B cell (primary cell): ENCODE results near the gene ANKRD29. TPM values are rescaled to one million over a fixed set of nuclear protein-coding genes. Genes with fewer than 3 reads are reported as not detected.

ENCODE experiments used
- ATAC-seq: fragments of 200-7000 bp; cut with Tn5 transposase; one replicate; pipeline ENCODE4 v1.10.0; 2021; ENCODE audit warnings: low read depth, mild to moderate bottlenecking, moderate number of reproducible peaks, moderate library complexity
- CTCF ChIA-PET: fragments of 350-600 bp; sonication (Branson Sonifier 250); formaldehyde crosslinking; loops from one replicate; lab custom pipeline; 2021; ENCODE audit warnings: antibody characterized with exemption, inconsistent platforms; lab: Charles Lee
- POLR2A ChIA-PET: fragments of 350-600 bp; sonication (Branson Sonifier 250); formaldehyde crosslinking; loops from one replicate; lab custom pipeline; 2021; ENCODE audit warnings: antibody characterized with exemption; lab: Charles Lee
- DNase-seq: peaks from one replicate; pipeline ENCODE4 v3.0.0; 2013
- H2AFZ ChIP-seq: 2 replicates; pipeline ENCODE4 v1.6.1; 2012; ENCODE audit warnings: mild to moderate bottlenecking, low read depth, low read length; ENCODE audit not compliant: insufficient read depth, poor library complexity, severe bottlenecking
- H3K27ac ChIP-seq, 2 donors: 1 replicate in 1 of 2; 2 replicates in 1 of 2; pipeline ENCODE4 v1.5.1; 2012 to 2013; ENCODE audit warnings: low read length in 2 of 2, mild to moderate bottlenecking in 2 of 2, moderate library complexity in 1 of 2
- H3K27me3 ChIP-seq, 4 experiments: fragments of 200-600 bp in 1 of 4; sonication (generic) in 1 of 4; replicated peaks in 1 of 4; 1 replicate in 2 of 4; 2 replicates in 2 of 4; pipeline versions ENCODE4 v1.6.1 to v1.7.0; 2013 to 2016; ENCODE audit warnings: low read length in 3 of 4, mild to moderate bottlenecking in 2 of 4, mixed read lengths in 1 of 4, moderate library complexity in 1 of 4; ENCODE audit not compliant: insufficient read depth in 4 of 4, control insufficient read depth in 3 of 4; ENCODE audit errors: control extremely low read depth in 1 of 4
- H3K36me3 ChIP-seq, 2 experiments: replicated peaks in 1 of 2; 1 replicate in 1 of 2; 2 replicates in 1 of 2; pipeline versions ENCODE4 v1.6.1 to v1.7.1; 2013; ENCODE audit warnings: low read length in 1 of 2; ENCODE audit not compliant: insufficient read depth in 2 of 2, control insufficient read depth in 1 of 2; ENCODE audit errors: control extremely low read depth in 1 of 2, extremely low read depth in 1 of 2
- H3K4me1 ChIP-seq, 2 donors: fragments of 200-600 bp in 1 of 2; sonication (generic) in 1 of 2; 1 replicate in 1 of 2; 2 replicates in 1 of 2; pipeline versions ENCODE4 v1.5.1 to v1.6.1; 2013 to 2017; ENCODE audit warnings: low read length in 2 of 2; ENCODE audit not compliant: control insufficient read depth in 2 of 2, insufficient read depth in 2 of 2
- H3K4me2 ChIP-seq: replicated peaks from 2 replicates; pipeline ENCODE3; 2012; ENCODE audit warnings: mild to moderate bottlenecking, low read depth, low read length; ENCODE audit not compliant: poor library complexity, severe bottlenecking
- H3K4me3 ChIP-seq, 5 experiments: fragments of 200-600 bp in 1 of 5; sonication (generic) in 1 of 5; 1 replicate in 3 of 5; 2 replicates in 2 of 5; pipeline versions ENCODE4 v1.5.1 to v1.7.0; 2011 to 2016; ENCODE audit warnings: low read length in 4 of 5, mild to moderate bottlenecking in 4 of 5, low read depth in 2 of 5, control low read depth in 1 of 5, moderate library complexity in 1 of 5; ENCODE audit not compliant: insufficient read depth in 1 of 5; ENCODE audit errors: control extremely low read depth in 1 of 5, extremely low read depth in 1 of 5
- H3K79me2 ChIP-seq: fragments of 200-600 bp; sonication (generic); one replicate; pipeline ENCODE4 v1.6.0; 2016; ENCODE audit warnings: low read length; ENCODE audit not compliant: control insufficient read depth, insufficient read depth
- H3K9ac ChIP-seq: fragments of 200-600 bp; sonication (generic); 2 replicates; pipeline ENCODE4 v1.6.1; 2017; ENCODE audit warnings: mild to moderate bottlenecking, low read length, moderate library complexity
- H3K9me3 ChIP-seq, 3 donors: one replicate each; pipeline versions ENCODE4 v1.6.1 to v1.7.1; 2013; ENCODE audit warnings: low read length in 2 of 3; ENCODE audit not compliant: control insufficient read depth in 2 of 3, insufficient read depth in 1 of 3; ENCODE audit errors: control extremely low read depth in 1 of 3
- H4K20me1 ChIP-seq: 2 replicates; pipeline ENCODE4 v1.6.0; 2012; ENCODE audit warnings: mild to moderate bottlenecking, low read length; ENCODE audit not compliant: insufficient read depth, control insufficient read depth, poor library complexity, severe bottlenecking
- H3K27ac Mint-ChIP-seq: one replicate; pipeline ENCODE4 v1.8.0; 2021; ENCODE audit warnings: mixed read lengths
- H3K27me3 Mint-ChIP-seq: one replicate; pipeline ENCODE4 v1.8.0; 2021; ENCODE audit warnings: mixed read lengths
- H3K4me1 Mint-ChIP-seq: one replicate; pipeline ENCODE4 v1.8.0; 2021; ENCODE audit warnings: mixed read lengths
- H3K4me3 Mint-ChIP-seq: one replicate; pipeline ENCODE4 v1.8.0; 2021; ENCODE audit warnings: mixed read lengths
- H3K9me3 Mint-ChIP-seq: one replicate; pipeline ENCODE4 v1.8.0; 2022; ENCODE audit warnings: mixed read lengths; ENCODE audit not compliant: insufficient read depth
- CTCF ChIP-seq: fragments of 200-600 bp; IDR thresholded peaks from one replicate; pipeline ENCODE4 v1.8.0; 2022; ENCODE audit warnings: antibody characterized with exemption, mild to moderate bottlenecking
- EZH2 ChIP-seq: IDR thresholded peaks from 2 replicates; pipeline ENCODE4 v1.6.1; 2012; ENCODE audit warnings: borderline replicate concordance, low read depth, mild to moderate bottlenecking, moderate library complexity, low read length; ENCODE audit not compliant: insufficient read depth, poor library complexity, severe bottlenecking
- WGBS: methylation state at CpG from one replicate; pipeline ENCODE4 v1.1.5; 2013; ENCODE audit warnings: missing lambda C conversion rate; ENCODE audit not compliant: insufficient coverage; 5-methylcytosine and 5-hydroxymethylcytosine counted together
- intact Hi-C: fragments of 100-400 bp; cut with micrococcal nuclease; formaldehyde crosslinking; loops from one replicate; pipeline ENCODE4 v1.10.0; 2022
- polyA plus RNA-seq: library from polyadenylated mRNA; depleted of rRNA; stranded (reverse); fragments of >200 nt; gene quantifications from 2 replicates; pipeline ENCODE4 v1.2.3, GENCODE V29; 2012
- total RNA-seq, 2 donors: library from RNA; stranded (reverse); fragments of 120-200 nt in 1 of 2; gene quantifications; 1 replicate in 1 of 2; 2 replicates in 1 of 2; pipeline versions ENCODE4 v1.2.3 to v1.2.4, GENCODE V29; 2013 to 2022

The ANKRD29 gene
- total and polyA plus RNA-seq, 2 donors (not counting 1 experiment from before 2014, with no cell fraction given): not detected

- no peak for ATAC-seq
- ChIA-PET CTCF (no interaction called here), POLR2A (no interaction called here)
- peaks cover 6 to 7% of the 10 kb centered on the region in 2 donors for H3K4me1 ChIP-seq
- peaks cover 0 to 14% (median 8%) of the 10 kb centered on the region in 4 experiments for H3K27me3 ChIP-seq
- Mint-ChIP-seq H3K9me3 (no peaks in the 10 kb centered on the region), H3K27me3 (peaks cover 34% of the 10 kb centered on the region), H3K4me1 (peaks cover 5% of the 10 kb centered on the region), H3K27ac (no peak overlapping the region), H3K4me3 (no peak overlapping the region)
- peaks cover 0 to 2% (median 0%) of the 10 kb centered on the region in 3 donors for H3K9me3 ChIP-seq
- no peaks in the 10 kb centered on the region for H3K36me3 ChIP-seq
- H3K4me3 ChIP-seq: no peak overlapping the region
- H3K9ac ChIP-seq: no peak overlapping the region
- no peaks in the 10 kb centered on the region for H4K20me1 ChIP-seq
- no peak overlapping the region for H3K27ac ChIP-seq
- DNase-seq: no peak
- TF ChIP-seq CTCF (no peak), EZH2 (no peak)
- intact Hi-C loops: no loop called here
- no peaks in the 10 kb centered on the region for H3K79me2 ChIP-seq
- H2AFZ ChIP-seq: no peak overlapping the region
- WGBS: 92% methylated on average over 4 of the region's 4 CpGs
- no peak overlapping the region for H3K4me2 ChIP-seq
Measured at GRCh38 chr18:23694637-23695430, 32.1 kb upstream of the ANKRD29 start.

- intact Hi-C loops: no loop called here
- Histone ChIP-seq H3K79me2 (no peaks in the 10 kb centered on the region), H3K9me3 (peaks cover 0 to 3% (median 0%) of the 10 kb centered on the region in 3 donors), H2AFZ (no peak overlapping the region), H3K36me3 (no peaks in the 10 kb centered on the region), H3K4me1 (peaks cover 13% of the 10 kb centered on the region in 2 donors), H3K4me2 (no peak overlapping the region), H3K27ac (no peak overlapping the region), H4K20me1 (no peaks in the 10 kb centered on the region), H3K9ac (no peak overlapping the region), H3K27me3 (peaks cover 0 to 22% (median 11%) of the 10 kb centered on the region in 4 experiments), H3K4me3 (no peak overlapping the region)
- Mint-ChIP-seq H3K27ac (no peak overlapping the region), H3K9me3 (no peaks in the 10 kb centered on the region), H3K4me3 (no peak overlapping the region), H3K4me1 (peaks cover 9% of the 10 kb centered on the region), H3K27me3 (peaks cover 33% of the 10 kb centered on the region)
- TF ChIP-seq CTCF: no peak
- TF ChIP-seq EZH2: no peak
- DNase-seq (no peak), ATAC-seq (no peak)
- WGBS: 100% methylated on average over 1 of the region's 2 CpGs
- CTCF ChIA-PET: no interaction called here
- POLR2A ChIA-PET: no interaction called here
Measured at GRCh38 chr18:23693846-23694245, 31.1 kb upstream of the ANKRD29 start.
